ENCODE results near the gene DMTF1. TPM values are rescaled to one million over a fixed set of nuclear protein-coding genes. Genes with fewer than 3 reads are reported as not detected.

Gene DMTF1
- total and polyA plus RNA-seq, 10 of the 15 experiments (the other 5 are each of a cell fraction or from before 2014, with no cell fraction given): 24.3 to 191 (median 72.0) TPM

- ATAC-seq: no peak
- H3K9me3 ChIP-seq (replicated peaks; ENCODE audit: control insufficient read depth, insufficient read depth, low read length): no peaks in the 10 kb centered on the region
- no peaks in the 10 kb centered on the region for H3K36me3 ChIP-seq (ENCODE audit: control insufficient read depth in 2 of 2, insufficient read depth in 2 of 2, low read length in 1 of 2)
- no peak overlapping the region for H3K9ac ChIP-seq (ENCODE audit: control insufficient read depth, insufficient read depth, low read length)
- no peak for DNase-seq (ENCODE audit: low read depth, low spot score)
- 93% methylated on average over 7 of the region's 7 CpGs for WGBS (ENCODE audit: insufficient coverage, insufficient replicate concordance, low lambda C conversion rate, missing lambda C conversion rate)
- H3K27ac ChIP-seq (ENCODE audit: control insufficient read depth, insufficient read depth): no peak overlapping the region
- ChIA-PET RAD21 (ENCODE audit: unreplicated experiment) (interaction anchor here (1.2 to 1.7 kb wide), 3 partner anchors 202 to 221 kb away, joined by 4 to 11 read pairs (median 11); no protein-coding TSS in a partner anchor), SMC1A (ENCODE audit: uncharacterized antibody, unreplicated experiment) (interaction anchor here (0.6 to 4.2 kb wide), 10 partner anchors 20 to 270 kb away, joined by 3 to 32 read pairs (median 6); no protein-coding TSS in a partner anchor), POLR2A (interaction anchor here (2.4 kb wide), 1 partner anchor 73 kb away, joined by 5 read pairs; no protein-coding TSS in a partner anchor), CTCF (interaction anchor here (0.9 to 3.3 kb wide), 14 partner anchors 20 to 235 kb away, joined by 3 to 42 read pairs (median 6); partner anchors contain the start of gene ELAPOR2)
- no peak overlapping the region for H3K4me2 ChIP-seq (ENCODE audit: control insufficient read depth, insufficient read depth)
- BruUV-seq (replicated peaks): no TSS peak
- intact Hi-C loops (cut with micrococcal nuclease; ENCODE audit: unreplicated experiment): no loop called here
- H3K4me1 ChIP-seq (ENCODE audit: control insufficient read depth, insufficient read depth, low read length): peaks cover 19% of the 10 kb centered on the region
- in situ Hi-C loops (cut with MboI): loop anchor here (5.0 kb wide), 2 partner anchors 90 to 210 kb away; partner anchors contain the start of gene ELAPOR2
- H3K4me3 ChIP-seq: no peak overlapping the region
- no peaks in the 10 kb centered on the region for H3K27me3 ChIP-seq (replicated peaks in 1 of 2; ENCODE audit: control insufficient read depth in 2 of 2, insufficient read depth in 2 of 2, low read length in 1 of 2)
- TF ChIP-seq JUNB (IDR thresholded peaks at IDR 0.05) (no peak), RBBP5 (conservative IDR thresholded peaks at IDR 0.05) (no peak), HDAC6 (IDR thresholded peaks at IDR 0.05; ENCODE audit: unreplicated experiment) (no peak), TCF12 (IDR thresholded peaks at IDR 0.05; ENCODE audit: low read depth, low read length) (no peak), NFXL1 (IDR thresholded peaks at IDR 0.05; ENCODE audit: borderline replicate concordance) (no peak), BCL11A (IDR thresholded peaks at IDR 0.05; ENCODE audit: low read depth, low read length) (no peak), ETV6 (conservative IDR thresholded peaks at IDR 0.05 in 1 of 2, IDR thresholded peaks at IDR 0.05 in 1 of 2; ENCODE audit: borderline replicate concordance in 1 of 2, low read depth in 1 of 2) (no peak), ATF7 (IDR thresholded peaks at IDR 0.05; ENCODE audit: low read depth) (no peak), USF2 (IDR thresholded peaks at IDR 0.05; ENCODE audit: borderline replicate concordance, low read depth, low read length) (no peak), RELA (IDR thresholded peaks at IDR 0.05; ENCODE audit: borderline replicate concordance, partially characterized antibody) (no peak), MYB (IDR thresholded peaks at IDR 0.05; ENCODE audit: borderline replicate concordance, low read depth, low read length) (no peak), ASH2L (IDR thresholded peaks at IDR 0.05; ENCODE audit: borderline replicate concordance, low read depth) (no peak), STAT1 (conservative IDR thresholded peaks at IDR 0.05) (no peak), SIX5 (IDR thresholded peaks at IDR 0.05; ENCODE audit: low read depth, low read length, severe bottlenecking) (no peak), PML (IDR thresholded peaks at IDR 0.05; ENCODE audit: low read length) (no peak), SREBF1 (IDR thresholded peaks at IDR 0.05; ENCODE audit: low read length) (no peak), ZNF622 (IDR thresholded peaks at IDR 0.05) (no peak), GATAD2B (conservative IDR thresholded peaks at IDR 0.05; ENCODE audit: low read depth) (no peak), TCF3 (IDR thresholded peaks at IDR 0.05; ENCODE audit: borderline replicate concordance, insufficient read depth, low read depth, low read length) (no peak)
- H4K20me1 ChIP-seq (ENCODE audit: control insufficient read depth, insufficient read depth): no peaks in the 10 kb centered on the region
- no peak overlapping the region for H2AFZ ChIP-seq (ENCODE audit: control insufficient read depth, low read depth, low read length)
- H3K79me2 ChIP-seq (ENCODE audit: control insufficient read depth, insufficient read depth, low read length): peaks cover 9% of the 10 kb centered on the region
- no peak for FAIRE-seq
These were observed 4.8 kb upstream of the DMTF1 start for GRCh38 chr7:87147500-87147899.

Data from GM12878 (cell line).